ENCODE results near the gene MICOS13. TPM values are rescaled to one million over a fixed set of nuclear protein-coding genes. Genes with fewer than 3 reads are reported as not detected.

The MICOS13 gene
- total and polyA plus RNA-seq, 10 donors, result 15.7 to 89.5 (median 38.0) TPM

DNA sequence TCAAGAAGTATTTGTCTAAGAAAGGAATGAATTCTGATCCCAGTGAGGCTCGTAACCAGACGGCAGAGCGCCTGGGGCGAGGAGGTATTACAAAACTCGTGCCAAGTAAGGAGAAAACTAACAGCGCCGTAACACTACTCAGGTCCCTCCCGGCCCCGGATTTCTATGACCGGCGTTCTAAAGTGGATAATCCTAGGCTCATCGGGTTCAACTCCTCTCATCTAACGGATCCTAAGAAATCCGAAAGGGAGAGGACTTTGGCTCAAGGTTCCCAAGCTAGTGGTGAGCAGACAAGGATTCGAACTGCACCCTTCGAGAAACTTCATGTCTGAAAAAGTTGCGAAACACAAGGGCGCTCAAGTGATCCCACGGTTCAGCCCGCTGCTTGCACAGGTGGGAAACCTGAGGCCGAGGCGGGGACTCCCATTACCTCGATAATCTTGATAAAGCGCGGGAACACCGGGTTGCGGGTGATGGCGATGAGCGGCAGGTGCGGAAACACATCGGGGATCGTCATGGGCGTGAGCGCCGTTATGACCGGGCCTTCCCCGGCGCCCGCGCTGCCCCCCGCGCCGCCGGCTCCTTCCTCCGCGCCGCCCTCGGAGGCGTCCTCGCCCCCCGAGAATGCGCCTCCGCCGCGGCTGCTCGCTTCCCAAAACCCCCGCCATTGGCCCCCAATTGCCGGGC is 39.1 kb upstream of the MICOS13 start:
- Histone ChIP-seq H3K4me3 (peak overlapping the region; percentile 79 to 99 (median 89)), H3K27ac (peak overlapping the region; percentile 91 to 96 (median 93)), H3K4me1 (peaks cover 18 to 52% (median 37%) of the 10 kb centered on the region in 6 donors), H3K9me3 (no peaks in the 10 kb centered on the region), H3K36me3 (peaks cover 0 to 27% (median under 1%) of the 10 kb centered on the region in 6 donors), H3K27me3 (replicated peaks in 1 of 7) (no peaks in the 10 kb centered on the region)
- intact Hi-C loops (cut with DNase I; ENCODE audit: low total_unique reads), result no loop called here
- TF ChIP-seq POLR2AphosphoS5 (IDR thresholded peaks at IDR 0.05), result no peak
- peak in 1 of 3 donors; percentile 8 for TF ChIP-seq POLR2A (IDR thresholded peaks at IDR 0.05)
- no peak for TF ChIP-seq CTCF (IDR thresholded peaks at IDR 0.05 in 8 of 11, conservative IDR thresholded peaks at IDR 0.05 in 3 of 11)
- no peak for DNase-seq
- WGBS, 5 donors, result 0 to 1% (median 1%) methylated on average over 28 to 58 of the region's 58 CpGs

- H3K4me3 ChIP-seq, result peak overlapping the region; percentile 79 to 99 (median 89)
- H3K27ac ChIP-seq, result peak overlapping the region in 7 of 8 donors; percentile 92 to 96 (median 93)
- peaks cover 18 to 52% (median 37%) of the 10 kb centered on the region in 6 donors for H3K4me1 ChIP-seq
- no peak for DNase-seq
- H3K9me3 ChIP-seq, result no peaks in the 10 kb centered on the region
- H3K27me3 ChIP-seq (replicated peaks in 1 of 7), result no peaks in the 10 kb centered on the region
- WGBS, 5 donors, result 25 to 39% (median 29%) methylated on average over 11 of the region's 11 CpGs
- intact Hi-C loops (cut with DNase I; ENCODE audit: low total_unique reads), result no loop called here
- TF ChIP-seq POLR2AphosphoS5 (IDR thresholded peaks at IDR 0.05) (no peak), POLR2A (IDR thresholded peaks at IDR 0.05) (no peak), CTCF (IDR thresholded peaks at IDR 0.05 in 8 of 11, conservative IDR thresholded peaks at IDR 0.05 in 3 of 11) (no peak)
- H3K36me3 ChIP-seq, result peaks cover 0 to 34% (median 7%) of the 10 kb centered on the region in 6 donors
Observed at GRCh38 chr19:5718579-5719273, 38.4 kb upstream of the MICOS13 start.

- H3K27ac ChIP-seq, result peak overlapping the region in 2 of 8 donors; percentile 93 to 94
- no peak for TF ChIP-seq POLR2A (IDR thresholded peaks at IDR 0.05)
- no peak for TF ChIP-seq CTCF (IDR thresholded peaks at IDR 0.05 in 8 of 11, conservative IDR thresholded peaks at IDR 0.05 in 3 of 11)
- TF ChIP-seq POLR2AphosphoS5 (IDR thresholded peaks at IDR 0.05), result no peak
- H3K27me3 ChIP-seq (replicated peaks in 1 of 7), result no peaks in the 10 kb centered on the region
- H3K9me3 ChIP-seq, result no peaks in the 10 kb centered on the region
- H3K4me3 ChIP-seq, result peak overlapping the region in 5 of 8 donors; percentile 79 to 91 (median 90)
- 40 to 71% (median 62%) methylated on average over 14 of the region's 14 CpGs for WGBS, 5 donors
- intact Hi-C loops (cut with DNase I; ENCODE audit: low total_unique reads), result no loop called here
- DNase-seq, result no peak
- H3K36me3 ChIP-seq, result peaks cover 0 to 40% (median 13%) of the 10 kb centered on the region in 6 donors
- H3K4me1 ChIP-seq, result peaks cover 18 to 52% (median 37%) of the 10 kb centered on the region in 6 donors
Observed at GRCh38 chr19:5718037-5718578, 37.8 kb upstream of the MICOS13 start.
